ENCODE measurements around the gene QARS1. TPM values are rescaled to one million over a fixed set of nuclear protein-coding genes. Genes with fewer than 3 reads are reported as not detected.

The QARS1 gene
- total and polyA plus RNA-seq, 2 of the 13 experiments (the other 11 are each of a cell fraction or from before 2014, with no cell fraction given), result 307 to 327 TPM

- TF ChIP-seq, protein P1, sequence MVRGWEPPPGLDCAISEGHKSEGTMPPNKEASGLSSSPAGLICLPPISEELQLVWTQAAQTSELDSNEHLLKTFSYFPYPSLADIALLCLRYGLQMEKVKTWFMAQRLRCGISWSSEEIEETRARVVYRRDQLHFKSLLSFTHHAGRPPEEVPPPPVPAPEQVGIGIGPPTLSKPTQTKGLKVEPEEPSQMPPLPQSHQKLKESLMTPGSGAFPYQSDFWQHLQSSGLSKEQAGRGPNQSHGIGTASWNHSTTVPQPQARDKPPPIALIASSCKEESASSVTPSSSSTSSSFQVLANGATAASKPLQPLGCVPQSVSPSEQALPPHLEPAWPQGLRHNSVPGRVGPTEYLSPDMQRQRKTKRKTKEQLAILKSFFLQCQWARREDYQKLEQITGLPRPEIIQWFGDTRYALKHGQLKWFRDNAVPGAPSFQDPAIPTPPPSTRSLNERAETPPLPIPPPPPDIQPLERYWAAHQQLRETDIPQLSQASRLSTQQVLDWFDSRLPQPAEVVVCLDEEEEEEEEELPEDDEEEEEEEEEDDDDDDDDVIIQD (CRISPR knock-in tag; IDR thresholded peaks at IDR 0.05; ENCODE audit: low read depth), result peak; percentile 10
- TF ChIP-seq ZMYM3 (CRISPR knock-in tag; IDR thresholded peaks at IDR 0.05), result 0 out of 2 replicates have a peak, but pooled peaks have one; percentile 32
- no peak for TF ChIP-seq ZNF451 (CRISPR knock-in tag; IDR thresholded peaks at IDR 0.05)
- TF ChIP-seq NRL (CRISPR knock-in tag; IDR thresholded peaks at IDR 0.05; ENCODE audit: borderline replicate concordance), result peak; percentile 80
- no peak for TF ChIP-seq CC2D1A (CRISPR knock-in tag; IDR thresholded peaks at IDR 0.05)
- no peak for TF ChIP-seq SOX13 (IDR thresholded peaks at IDR 0.05)
- TF ChIP-seq SOX13 (CRISPR knock-in tag; conservative IDR thresholded peaks at IDR 0.05 in 1 of 2, IDR thresholded peaks at IDR 0.05 in 1 of 2), result peak in 1 of 2 experiments; percentile 20; a peak in 2 of 4 replicates
- no peak for TF ChIP-seq RBM22 (optimal IDR thresholded peaks at IDR 0.05; ENCODE audit: low read length)
- no peak for TF ChIP-seq ATF7 (IDR thresholded peaks at IDR 0.05)
- TF ChIP-seq ATF7 (CRISPR knock-in tag; IDR thresholded peaks at IDR 0.05), result no peak
- TF ChIP-seq ZNF766 (CRISPR knock-in tag; IDR thresholded peaks at IDR 0.05; ENCODE audit: borderline replicate concordance), result no peak
- TF ChIP-seq ZNF296 (CRISPR knock-in tag; conservative IDR thresholded peaks at IDR 0.05), result no peak
- TF ChIP-seq ZNF383 (CRISPR knock-in tag; IDR thresholded peaks at IDR 0.05; ENCODE audit: borderline replicate concordance), result peak; percentile 9; the same call in 1 of the 2 replicates
- TF ChIP-seq, protein P2, sequence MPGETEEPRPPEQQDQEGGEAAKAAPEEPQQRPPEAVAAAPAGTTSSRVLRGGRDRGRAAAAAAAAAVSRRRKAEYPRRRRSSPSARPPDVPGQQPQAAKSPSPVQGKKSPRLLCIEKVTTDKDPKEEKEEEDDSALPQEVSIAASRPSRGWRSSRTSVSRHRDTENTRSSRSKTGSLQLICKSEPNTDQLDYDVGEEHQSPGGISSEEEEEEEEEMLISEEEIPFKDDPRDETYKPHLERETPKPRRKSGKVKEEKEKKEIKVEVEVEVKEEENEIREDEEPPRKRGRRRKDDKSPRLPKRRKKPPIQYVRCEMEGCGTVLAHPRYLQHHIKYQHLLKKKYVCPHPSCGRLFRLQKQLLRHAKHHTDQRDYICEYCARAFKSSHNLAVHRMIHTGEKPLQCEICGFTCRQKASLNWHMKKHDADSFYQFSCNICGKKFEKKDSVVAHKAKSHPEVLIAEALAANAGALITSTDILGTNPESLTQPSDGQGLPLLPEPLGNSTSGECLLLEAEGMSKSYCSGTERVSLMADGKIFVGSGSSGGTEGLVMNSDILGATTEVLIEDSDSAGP (CRISPR knock-in tag; IDR thresholded peaks at IDR 0.05; ENCODE audit: borderline replicate concordance), result peak; percentile 100
- no peak for TF ChIP-seq ZNF512B (CRISPR knock-in tag; IDR thresholded peaks at IDR 0.05; ENCODE audit: borderline replicate concordance)
- TF ChIP-seq SOX6 (IDR thresholded peaks at IDR 0.05), result no peak
- TF ChIP-seq SOX6 (CRISPR knock-in tag; IDR thresholded peaks at IDR 0.05), result peak; percentile 76
- no peak for TF ChIP-seq ZNF850 (CRISPR knock-in tag; conservative IDR thresholded peaks at IDR 0.05)
- TF ChIP-seq, protein P3, sequence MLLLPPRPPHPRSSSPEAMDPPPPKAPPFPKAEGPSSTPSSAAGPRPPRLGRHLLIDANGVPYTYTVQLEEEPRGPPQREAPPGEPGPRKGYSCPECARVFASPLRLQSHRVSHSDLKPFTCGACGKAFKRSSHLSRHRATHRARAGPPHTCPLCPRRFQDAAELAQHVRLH (CRISPR knock-in tag; IDR thresholded peaks at IDR 0.05; ENCODE audit: borderline replicate concordance, low read depth), result no peak; the same call in 1 of the 2 replicates
- TF ChIP-seq PHB2 (IDR thresholded peaks at IDR 0.05; ENCODE audit: partially characterized antibody), result no peak
- peak; percentile 81; the same call in 1 of the 2 replicates for TF ChIP-seq ZNF749 (CRISPR knock-in tag; IDR thresholded peaks at IDR 0.05; ENCODE audit: borderline replicate concordance)
- no peak for TF ChIP-seq KLF15 (CRISPR knock-in tag; IDR thresholded peaks at IDR 0.05; ENCODE audit: borderline replicate concordance)
- peak; percentile 92; the same call in 1 of the 2 replicates for TF ChIP-seq TOPORS (CRISPR knock-in tag; IDR thresholded peaks at IDR 0.05)
Measured at GRCh38 chr3:49093853-49094767, 10.4 kb downstream of the QARS1 start, which contains the start of gene QRICH1 (continued).
